Left cardiac atrium (tissue), 4 donors: ENCODE results near the gene CCT5. TPM values are rescaled to one million over a fixed set of nuclear protein-coding genes. Genes with fewer than 3 reads are reported as not detected.
A peak's percentile ranks its signal among the peaks of the same experiment; 100 is the strongest.
"Not testable (repeated sequence)": the region's sequence is repeated elsewhere in the genome, so short reads cannot be mapped to it uniquely, and the experiment has no call there.

Experiments
- ATAC-seq, 2 donors: fragments of 200-7000 bp; cut with Tn5 transposase; one replicate each; pipeline ENCODE4 v1.9.1; 2020; ENCODE audit warnings: mild to moderate bottlenecking in 2 of 2, moderate library complexity in 2 of 2
- DNase-seq: peaks from one replicate; pipeline ENCODE4 v3.0.0-alpha.2; 2020
- intact Hi-C, 2 donors: fragments of 100-400 bp; cut with DNase I; formaldehyde crosslinking; loops; one replicate each; pipeline versions ENCODE4 v1.14.1 to v1.15.1; 2022 to 2023
- total RNA-seq, 2 donors: library from RNA; stranded (reverse); fragmentation: NEBNext Ultra II Directional; extraction: Animal tissue kit (Norgen Biotek cat#: 25700); gene quantifications; one replicate each; pipeline ENCODE4 v1.2.1, GENCODE V29; 2021
- donor health status: DM: no; HTN: yes; CAD: no.
- donor health status: DM: no; HTN: yes; CAD: no; lungs with severe emphysema.
- donor health status: DM: yes; HTN: yes; CAD: no.
- donor health status: Dilated cardiomyopathy.

CCT5 gene
- total RNA-seq, 2 donors from 2014 or later, result 106 to 117 TPM

DNA sequence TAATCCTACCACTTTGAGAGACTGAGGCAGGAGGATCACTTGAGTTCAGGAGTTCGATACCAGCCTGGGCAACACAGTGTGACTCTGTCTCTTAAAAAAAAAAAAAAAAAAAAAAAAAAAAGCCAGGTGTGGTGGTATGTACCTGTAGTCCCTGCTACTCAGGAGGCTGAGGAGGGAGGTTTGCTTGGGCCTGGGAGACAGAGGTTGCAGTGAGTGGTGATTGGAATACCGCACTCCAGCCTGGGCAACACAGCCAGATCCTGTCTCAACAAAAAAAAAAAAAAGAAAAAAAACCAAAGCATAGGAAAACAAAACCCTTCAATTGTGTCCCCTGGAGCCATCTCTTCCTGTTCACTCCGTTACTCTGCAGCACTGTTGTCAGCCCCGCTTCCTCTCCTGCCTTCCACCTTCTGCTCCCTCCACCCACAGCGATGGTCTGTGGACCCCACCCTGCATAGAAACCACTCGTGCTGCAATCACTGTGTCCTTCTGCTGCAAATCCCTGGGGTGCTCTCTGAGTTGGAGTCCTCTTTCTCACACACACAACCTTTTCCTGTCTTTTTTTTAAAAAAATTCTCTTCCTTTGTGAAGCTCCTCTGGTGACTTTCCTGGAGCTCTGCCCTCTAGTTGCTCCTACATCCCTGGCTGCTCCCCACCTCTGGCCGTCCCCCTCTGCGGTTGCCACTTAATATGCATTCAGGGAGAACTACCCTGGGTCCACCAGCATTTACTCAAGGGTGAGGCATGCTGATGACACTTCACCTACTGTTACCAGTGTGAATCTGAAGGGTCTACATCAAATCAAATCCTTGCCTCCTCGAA, 22.2 kb downstream of the CCT5 start:
- intact Hi-C loops, result no loop called here
- no peak for ATAC-seq

GRCh38 chr5:10272875-10273209, 22.8 kb downstream of the CCT5 start:
- ATAC-seq, intact Hi-C loops, DNase-seq: not testable (repeated sequence)

More for the DNA sequence above, 22.2 kb downstream of the CCT5 start:
- DNase-seq, result no peak

DNA sequence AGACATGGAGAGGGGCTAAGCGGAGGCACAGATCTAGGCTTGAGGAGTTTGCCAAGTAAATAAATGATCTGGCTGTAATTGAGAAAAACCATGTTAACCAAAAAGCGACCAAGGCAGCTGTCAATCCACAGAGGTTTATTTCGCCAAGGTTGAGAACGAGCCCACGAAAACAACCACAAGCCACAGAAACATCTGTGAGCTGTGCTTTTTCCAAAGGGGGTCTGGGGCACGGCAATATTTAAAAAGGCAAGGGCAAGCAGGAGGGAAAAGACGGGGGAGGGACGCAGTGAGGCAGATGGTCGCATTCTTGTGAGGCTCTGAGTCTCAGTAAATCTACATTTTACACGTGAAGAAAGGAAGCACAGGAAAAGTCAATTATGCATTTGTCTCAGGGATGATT, 25.4 kb downstream of the CCT5 start:
- no peak for ATAC-seq
- intact Hi-C loops, result no loop called here

GRCh38 chr5:10275991-10276390, 25.9 kb downstream of the CCT5 start:
- DNase-seq (no peak), ATAC-seq (peak in 1 of 2 donors; percentile 72)
- intact Hi-C loops, result no loop called here

More for the DNA sequence above, 25.4 kb downstream of the CCT5 start:
- DNase-seq, result no peak

GRCh38 chr5:10276691-10277090, 26.6 kb downstream of the CCT5 start:
- ATAC-seq (no peak), DNase-seq (no peak)
- intact Hi-C loops, result no loop called here

DNA sequence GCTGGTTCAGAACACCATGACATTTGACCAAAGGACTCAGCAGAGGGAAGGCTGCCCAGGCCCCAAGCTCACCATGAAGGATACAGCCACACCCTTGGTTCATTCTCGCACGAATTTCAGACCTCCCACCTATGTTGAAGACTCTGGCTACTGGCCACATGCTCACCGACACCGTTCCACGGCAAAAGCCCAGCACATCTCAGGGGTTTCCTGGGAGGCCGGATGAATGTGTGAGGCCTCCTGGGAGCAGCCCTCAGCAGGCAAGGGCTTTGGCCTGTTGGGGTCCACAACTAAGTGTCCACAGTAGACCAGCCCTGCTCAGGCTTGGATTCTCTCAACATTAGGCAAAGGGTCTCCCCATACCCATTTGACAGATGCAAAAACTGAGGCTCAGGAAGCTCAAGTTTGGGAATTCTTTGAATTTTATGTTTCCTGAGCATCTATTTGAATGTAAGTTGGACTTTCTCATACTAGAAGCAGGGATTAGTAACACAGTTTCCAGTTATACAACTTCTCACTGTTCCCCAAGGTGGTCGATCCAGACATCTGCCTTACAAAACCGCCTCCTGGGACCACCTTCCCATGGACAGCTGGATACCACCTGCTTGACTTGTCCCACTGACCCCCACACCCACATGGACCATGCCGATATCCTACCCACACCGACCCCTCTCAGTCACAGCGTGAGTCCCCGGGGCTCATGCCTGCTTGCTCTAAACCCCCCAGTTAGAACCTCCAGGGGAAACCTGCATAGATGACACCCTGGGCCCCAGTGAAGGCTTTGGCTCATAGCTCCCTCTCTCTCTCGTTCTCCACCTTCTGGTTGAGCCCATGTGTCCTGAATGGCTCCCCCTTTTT, 27.9 kb downstream of the CCT5 start:
- DNase-seq (no peak), ATAC-seq (no peak)
- intact Hi-C loops, result no loop called here

GRCh38 chr5:10278658-10279279, 28.7 kb downstream of the CCT5 start:
- ATAC-seq (no peak), DNase-seq (no peak)
- intact Hi-C loops, result no loop called here

DNA sequence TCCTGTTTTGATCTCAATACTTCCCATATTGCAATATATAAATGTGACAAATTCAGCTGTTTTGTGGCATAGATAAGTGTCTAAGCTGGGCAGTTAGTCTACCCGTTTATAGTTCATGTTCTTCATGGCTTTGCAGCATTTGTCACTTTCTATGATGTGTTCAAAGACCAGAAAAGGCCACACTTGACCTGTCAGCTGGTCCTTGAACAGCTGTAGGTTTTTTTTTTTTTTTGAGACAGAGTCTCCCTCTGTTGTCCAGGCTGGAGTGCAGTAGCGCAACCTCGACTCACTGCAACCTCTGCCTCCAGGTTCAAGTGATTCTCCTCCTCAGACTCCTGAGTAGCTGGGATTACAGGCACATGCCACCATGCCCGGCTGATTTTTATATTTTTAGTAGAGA, 29.2 kb downstream of the CCT5 start:
- intact Hi-C loops, result no loop called here
- no peak for ATAC-seq

DNA sequence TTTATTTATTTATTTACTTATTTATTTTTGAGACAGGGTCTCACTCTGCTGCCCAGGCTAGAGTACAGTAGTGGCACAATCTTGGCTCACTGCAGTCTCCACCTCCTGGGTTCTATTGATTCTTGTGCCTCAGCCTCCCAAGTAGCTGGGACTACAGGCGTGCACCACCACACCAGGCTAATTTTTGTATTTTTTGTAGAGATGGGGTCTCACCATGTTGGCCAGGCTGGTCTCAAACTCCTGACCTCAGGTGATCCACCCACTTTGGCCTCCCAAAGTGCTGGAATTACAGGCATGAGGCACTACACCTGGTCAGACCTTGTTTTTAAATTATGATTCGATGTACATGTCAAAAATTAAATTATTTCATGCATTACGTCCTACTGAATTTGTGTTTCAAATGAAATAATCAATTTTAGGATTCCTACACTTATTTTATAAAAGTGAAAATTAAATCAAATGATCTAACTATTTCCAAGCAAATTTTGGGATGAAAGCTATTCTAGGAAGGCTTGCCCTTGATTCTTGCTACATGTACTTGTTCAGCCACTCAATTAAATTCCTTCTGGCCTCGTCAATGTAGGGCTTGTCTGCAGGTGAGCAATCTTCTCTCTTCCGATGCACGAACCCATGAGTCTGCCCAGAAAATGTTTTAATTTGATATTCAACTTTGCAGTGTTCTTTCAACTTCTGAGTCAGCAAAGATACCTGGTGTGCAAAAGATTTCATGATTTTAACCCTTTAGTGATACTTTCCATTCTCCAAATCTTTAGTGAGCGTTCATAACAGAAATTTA, 30.0 kb downstream of the CCT5 start:
- no peak for ATAC-seq
- intact Hi-C loops, result loop anchor here (5.0 to 10.0 kb wide), 3 partner anchors 142 to 352 kb away; no protein-coding TSS in a partner anchor
- no peak for DNase-seq

More for the DNA sequence above, 29.2 kb downstream of the CCT5 start:
- no peak for DNase-seq

GRCh38 chr5:10283927-10284635, 34.0 kb downstream of the CCT5 start:
- DNase-seq (peak; percentile 88), ATAC-seq (peak; percentile 84 to 91)
- intact Hi-C loops, result loop anchor here (5.0 to 10.0 kb wide), 3 partner anchors 138 to 348 kb away; no protein-coding TSS in a partner anchor

GRCh38 chr5:10285362-10285761, 35.3 kb downstream of the CCT5 start:
- intact Hi-C loops, result loop anchor here in 1 of 2 donors (10.0 kb wide), 1 partner anchor 139 kb away; no protein-coding TSS in a partner anchor
- not testable (repeated sequence) for ATAC-seq

GRCh38 chr5:10286162-10286861, 36.2 kb downstream of the CCT5 start:
- intact Hi-C loops, result loop anchor here in 1 of 2 donors (10.0 kb wide), 1 partner anchor 138 kb away; no protein-coding TSS in a partner anchor
- peak; percentile 27 to 71 for ATAC-seq
- no peak for DNase-seq

More at GRCh38 chr5:10285362-10285761, 35.3 kb downstream of the CCT5 start:
- not testable (repeated sequence) for DNase-seq

DNA sequence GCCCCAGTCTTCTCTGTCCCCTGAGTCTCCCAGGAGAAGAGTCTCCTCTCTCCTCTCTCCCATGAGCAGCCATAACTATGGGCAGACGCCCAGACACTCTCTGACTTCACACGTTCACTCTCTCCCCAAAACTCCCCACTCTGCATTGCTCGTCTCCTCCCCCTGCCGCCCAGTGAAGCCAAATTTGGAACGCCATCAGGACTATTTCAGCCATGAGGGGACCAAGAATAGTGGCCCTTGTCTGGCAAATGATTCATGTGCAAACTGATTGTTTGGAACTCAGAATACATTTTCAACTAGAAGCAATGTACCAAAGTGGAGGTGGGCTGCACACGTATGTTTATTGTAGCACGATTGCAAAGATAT, 36.8 kb downstream of the CCT5 start:
- no peak for ATAC-seq
- intact Hi-C loops, result loop anchor here in 1 of 2 donors (10.0 kb wide), 1 partner anchor 138 kb away; no protein-coding TSS in a partner anchor
- no peak for DNase-seq

GRCh38 chr5:10288592-10289219, 38.6 kb downstream of the CCT5 start:
- ATAC-seq, result peak; percentile 42 to 61
- DNase-seq, result peak; percentile 57
- intact Hi-C loops, result loop anchor here in 1 of 2 donors (10.0 kb wide), 1 partner anchor 136 kb away; no protein-coding TSS in a partner anchor

DNA sequence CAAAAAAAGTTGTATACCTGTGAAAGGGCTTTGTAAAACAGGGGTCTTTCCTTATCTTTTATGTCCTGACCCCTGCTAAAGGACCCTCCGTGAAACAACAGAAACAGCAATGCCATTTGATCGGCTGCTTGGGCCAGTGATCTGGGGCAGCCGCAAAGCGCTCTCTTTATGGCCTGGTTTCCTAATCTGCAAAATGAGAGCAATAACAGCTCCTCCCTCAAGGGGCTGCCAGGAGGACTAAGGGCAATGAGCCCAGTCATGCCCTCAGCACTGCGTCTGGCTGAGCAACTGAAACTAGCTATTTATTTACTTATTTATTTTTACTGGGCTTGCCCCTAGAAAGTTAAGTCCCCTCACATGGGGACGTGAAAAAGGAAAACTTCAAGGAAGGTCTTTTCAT, 39.3 kb downstream of the CCT5 start:
- DNase-seq, result no peak
- peak; percentile 83 to 89 for ATAC-seq
- intact Hi-C loops, result loop anchor here in 1 of 2 donors (10.0 kb wide), 1 partner anchor 135 kb away; no protein-coding TSS in a partner anchor

GRCh38 chr5:10289991-10290390, 39.9 kb downstream of the CCT5 start:
- DNase-seq (no peak), ATAC-seq (no peak)
- intact Hi-C loops, result loop anchor here in 1 of 2 donors (10.0 kb wide), 1 partner anchor 135 kb away; no protein-coding TSS in a partner anchor

GRCh38 chr5:10290438-10290837, 40.4 kb downstream of the CCT5 start:
- no peak for DNase-seq
- no peak for ATAC-seq
- intact Hi-C loops, result no loop called here
